Stimulated activated CD4-positive, alpha-beta T cell treated with anti-CD3 and anti-CD28 coated beads, Interleukin-2, amount 100 ng/mL, for 24 hours (primary cell): Measurements from ENCODE around the gene UNC93B1.
"Not testable (repeated sequence)": the region's sequence is repeated elsewhere in the genome, so short reads cannot be mapped to it uniquely, and the experiment has no call there.

Experiments used
- DNase-seq, 2 donors: peaks; one replicate each; pipeline ENCODE4 v3.0.0-alpha.2; 2020

The UNC93B1 gene

GRCh38 chr11:67982255-67982857, 21.5 kb downstream of the UNC93B1 start:
- not testable (repeated sequence) for DNase-seq

DNA sequence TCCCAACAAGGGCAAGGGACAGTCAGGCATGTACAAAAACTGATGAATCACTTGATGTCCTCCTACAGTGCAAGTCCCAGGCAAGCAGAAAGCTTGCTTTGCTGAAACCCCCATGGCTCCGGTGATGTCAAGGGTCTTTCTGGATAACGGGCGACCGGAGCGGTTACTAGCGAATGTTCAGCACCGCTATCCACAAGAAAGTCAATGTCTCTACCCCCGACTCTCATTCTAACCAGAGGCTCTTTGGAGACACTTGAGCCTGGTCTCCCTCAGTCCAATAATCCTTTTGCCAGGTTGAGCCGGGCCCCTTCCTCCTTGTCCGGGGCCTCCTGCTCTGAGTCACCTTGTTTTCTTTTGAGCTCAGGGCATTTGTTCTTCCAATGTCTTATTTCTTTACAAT, 22.7 kb downstream of the UNC93B1 start:
- DNase-seq = not testable (repeated sequence)

- DNase-seq = peak in 1 of 2 donors; percentile 23
Measured at GRCh38 chr11:67978766-67979418, 25.0 kb downstream of the UNC93B1 start.

DNA sequence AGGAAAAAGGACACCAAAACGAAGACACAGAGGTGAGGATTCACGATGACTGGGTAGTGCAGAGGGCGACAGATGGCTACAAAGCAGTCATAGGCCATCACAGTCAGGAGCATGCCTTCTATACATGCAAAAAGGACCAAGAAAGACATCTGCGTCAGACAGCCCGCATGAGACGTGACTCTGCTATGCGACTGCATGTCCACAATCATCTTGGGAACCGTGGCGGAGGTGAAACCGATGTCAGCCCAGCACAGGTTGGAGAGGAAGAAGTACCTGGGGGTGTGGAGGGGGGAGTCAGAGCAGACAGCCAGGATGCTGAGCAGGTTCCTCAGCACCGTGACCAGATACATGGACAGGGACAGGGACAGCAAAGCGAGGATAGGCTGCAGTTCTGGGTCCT, 29.2 kb downstream of the UNC93B1 start:
- not testable (repeated sequence) for DNase-seq

GRCh38 chr11:67965830-67966348, 38.0 kb downstream of the UNC93B1 start:
- not testable (repeated sequence) for DNase-seq

GRCh38 chr11:67964746-67965145, 39.2 kb downstream of the UNC93B1 start:
- not testable (repeated sequence) for DNase-seq

GRCh38 chr11:67963879-67964278, 40.0 kb downstream of the UNC93B1 start:
- DNase-seq = not testable (repeated sequence)

DNA sequence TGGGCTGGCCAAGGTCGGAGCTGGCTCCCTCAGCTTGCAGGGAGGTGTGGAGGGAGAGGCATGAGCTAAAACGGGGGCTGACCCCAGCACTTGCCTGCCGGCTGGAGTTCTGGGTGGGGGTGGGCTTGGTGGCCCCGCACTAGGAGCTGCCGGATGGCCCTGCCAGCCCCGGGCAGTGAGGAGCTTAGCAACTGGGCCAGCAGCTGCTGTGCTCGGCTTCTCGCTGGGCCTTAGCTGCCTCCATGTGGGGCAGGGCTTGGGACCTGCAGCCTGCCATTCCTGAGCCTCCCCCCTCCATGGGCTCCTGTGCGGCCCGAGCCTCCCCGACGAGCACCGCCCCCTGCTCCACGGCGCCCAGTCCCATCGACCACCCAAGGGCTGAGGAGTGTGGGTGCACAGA, 40.7 kb downstream of the UNC93B1 start:
- DNase-seq = not testable (repeated sequence)

DNA sequence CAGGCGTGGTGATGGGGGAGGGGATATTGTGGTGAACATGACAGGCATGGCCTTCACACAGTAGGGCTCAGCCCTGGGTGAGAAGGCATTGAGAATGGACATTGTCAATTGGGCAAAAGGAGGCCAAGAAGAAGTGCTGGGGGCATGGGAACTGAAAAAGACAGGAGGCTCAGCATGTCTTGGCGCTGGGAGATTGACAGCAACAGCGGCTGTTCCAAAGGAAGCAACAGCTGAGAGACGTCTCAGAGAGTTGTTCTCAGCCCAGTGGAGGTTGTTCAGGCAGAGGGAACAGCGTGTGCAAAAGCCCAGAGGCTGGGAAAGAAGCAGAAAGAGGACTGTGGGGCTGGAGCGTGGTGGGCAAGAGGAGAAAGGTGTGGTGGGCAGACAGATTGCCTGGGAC, 47.7 kb downstream of the UNC93B1 start:
- not testable (repeated sequence) for DNase-seq

DNA sequence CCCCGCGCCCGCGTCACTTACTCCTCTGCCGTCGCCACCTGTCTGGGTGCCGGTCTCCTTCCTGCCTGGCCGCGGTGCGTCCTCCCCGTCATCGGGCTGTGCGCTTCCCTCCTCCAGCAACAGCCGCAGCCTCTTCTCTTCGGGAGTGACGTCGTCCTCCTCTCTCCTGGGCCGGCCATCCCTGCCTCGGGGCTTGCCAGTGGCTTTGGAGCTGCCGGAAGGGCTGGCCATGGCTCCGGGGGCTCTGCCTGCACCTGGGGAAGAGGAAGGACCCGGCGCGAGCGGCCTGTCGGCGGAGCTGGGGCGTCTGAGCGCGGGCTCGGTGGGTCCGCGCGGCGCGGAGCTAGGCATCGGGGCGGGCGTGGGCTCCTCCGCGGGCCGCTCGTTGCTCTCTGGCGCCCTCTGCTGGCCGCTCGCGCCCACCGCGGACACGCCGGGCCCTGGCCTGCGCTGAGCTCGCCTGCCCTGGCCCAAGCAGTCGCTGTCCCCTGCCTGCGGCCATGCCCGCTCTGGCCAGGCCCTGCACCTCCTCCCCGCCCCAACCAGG, 48.4 kb downstream of the UNC93B1 start:
- DNase-seq = peak; percentile 84 to 85

GRCh38 chr11:67954971-67955370, 48.9 kb downstream of the UNC93B1 start:
- DNase-seq = peak in 1 of 2 donors; percentile 18

GRCh38 chr11:67954251-67954650, 49.6 kb downstream of the UNC93B1 start:
- DNase-seq = not testable (repeated sequence)

- DNase-seq = not testable (repeated sequence)
Measured at GRCh38 chr11:67950705-67951104, 53.2 kb downstream of the UNC93B1 start.

DNA sequence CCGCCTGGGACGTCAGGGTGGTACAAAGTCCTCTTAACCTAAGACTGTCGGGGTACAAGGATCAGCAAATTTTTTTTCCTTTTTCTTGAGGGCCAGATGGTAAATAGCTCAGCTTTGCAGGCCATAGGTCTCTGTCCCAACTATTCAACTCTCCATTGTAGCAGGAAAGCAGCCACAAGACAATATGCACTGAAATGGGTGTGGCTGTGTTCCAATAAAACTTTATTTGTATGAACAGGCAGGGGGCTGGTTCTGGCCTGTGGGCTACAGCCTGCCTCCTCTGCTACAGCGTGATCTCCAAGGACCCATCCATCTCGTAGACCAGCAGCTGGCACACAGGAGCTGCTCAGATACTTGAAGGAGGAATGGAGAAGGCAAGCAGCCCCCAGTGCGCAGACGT, 56.1 kb downstream of the UNC93B1 start:
- DNase-seq = not testable (repeated sequence)

- DNase-seq = not testable (repeated sequence)
Measured at GRCh38 chr11:67946403-67946802, 57.5 kb downstream of the UNC93B1 start.

- DNase-seq = not testable (repeated sequence)
Measured at GRCh38 chr11:67943406-67943805, 60.5 kb downstream of the UNC93B1 start.
